GM19193 (cell line): ENCODE results near the gene ITGB8.

Experiments
- POLR2A ChIP-seq: IDR thresholded peaks from 4 replicates; pipeline ENCODE4 v1.6.1; 2011; ENCODE audit not compliant: insufficient read depth, insufficient read length; ENCODE audit errors: extremely low read depth

Gene ITGB8

GRCh38 chr7:20411372-20411771 lies 80.7 kb downstream of the ITGB8 start:
- TF ChIP-seq POLR2A, result no peak

DNA sequence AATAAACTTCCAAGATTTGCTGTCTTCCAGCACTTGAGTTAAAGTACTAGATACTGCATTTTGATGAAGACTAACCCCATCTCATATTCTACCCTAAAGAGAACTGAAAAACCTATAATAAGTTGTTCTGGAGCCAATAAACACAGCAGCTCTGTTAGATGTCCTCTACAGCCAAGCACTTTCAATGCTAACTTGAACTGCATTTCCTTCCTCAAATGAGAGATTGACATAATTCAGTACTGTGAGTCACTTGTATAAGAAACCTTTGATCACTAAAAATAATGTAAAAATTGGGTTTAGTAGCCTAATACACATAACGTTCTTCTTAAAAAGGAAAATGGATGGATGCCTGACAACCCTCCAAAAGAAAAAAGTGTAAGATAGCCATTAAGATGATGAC lies 81.3 kb downstream of the ITGB8 start:
- no peak for TF ChIP-seq POLR2A

GRCh38 chr7:20417260-20417659 lies 86.6 kb downstream of the ITGB8 start:
- TF ChIP-seq POLR2A, result no peak

- no peak for TF ChIP-seq POLR2A
Measured at GRCh38 chr7:20417675-20418382, 87.1 kb downstream of the ITGB8 start.

GRCh38 chr7:20424500-20424899 lies 93.8 kb downstream of the ITGB8 start:
- no peak for TF ChIP-seq POLR2A

GRCh38 chr7:20430664-20431063 lies 100.0 kb downstream of the ITGB8 start:
- TF ChIP-seq POLR2A, result no peak

- TF ChIP-seq POLR2A, result no peak
Measured at GRCh38 chr7:20431146-20431545, 100.4 kb downstream of the ITGB8 start.

- TF ChIP-seq POLR2A, result no peak
Measured at GRCh38 chr7:20432071-20432470, 101.4 kb downstream of the ITGB8 start.

GRCh38 chr7:20435305-20435704 lies 104.6 kb downstream of the ITGB8 start:
- no peak for TF ChIP-seq POLR2A

- no peak for TF ChIP-seq POLR2A
Measured at GRCh38 chr7:20438248-20438647, 107.5 kb downstream of the ITGB8 start.

GRCh38 chr7:20438694-20439376 lies 108.1 kb downstream of the ITGB8 start:
- no peak for TF ChIP-seq POLR2A

GRCh38 chr7:20439416-20440185 lies 108.9 kb downstream of the ITGB8 start:
- TF ChIP-seq POLR2A, result no peak

GRCh38 chr7:20440472-20441105 lies 109.9 kb downstream of the ITGB8 start:
- no peak for TF ChIP-seq POLR2A

DNA sequence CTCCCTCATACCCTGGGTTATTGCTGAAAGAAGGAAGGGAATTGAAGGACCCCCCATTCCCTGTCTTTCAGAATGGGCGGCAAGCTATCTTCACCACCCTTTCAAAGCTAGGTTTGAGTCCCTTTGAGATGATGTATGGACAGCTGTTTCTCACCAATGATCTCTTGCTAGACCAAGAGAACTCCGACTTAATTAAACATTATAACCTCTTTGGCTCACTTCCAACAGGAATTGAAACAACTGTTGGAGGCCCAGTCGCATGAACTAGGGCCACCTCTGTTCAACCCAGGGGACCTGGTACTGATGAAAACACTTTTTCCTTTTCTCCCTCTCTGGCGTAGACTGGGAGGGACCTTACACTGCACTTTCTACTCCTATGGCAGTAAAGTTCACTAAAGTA lies 110.6 kb downstream of the ITGB8 start:
- no peak for TF ChIP-seq POLR2A

- no peak for TF ChIP-seq POLR2A
Measured at GRCh38 chr7:20441991-20442441, 111.3 kb downstream of the ITGB8 start.
